Activated CD8-positive, alpha-beta memory T cell treated with anti-CD3 and anti-CD28 coated beads, Interleukin-2, amount 10 ng/mL, durations not matched to agents 7 days and 5 days (primary cell): Measurements from ENCODE around the gene SVOPL. TPM values are rescaled to one million over a fixed set of nuclear protein-coding genes. Genes with fewer than 3 reads are reported as not detected.
"Not testable (repeated sequence)": the region's sequence is repeated elsewhere in the genome, so short reads cannot be mapped to it uniquely, and the experiment has no call there.

Source experiments
- ATAC-seq: fragments of 150-1000 bp; cut with Tn5 transposase; one replicate; pipeline ENCODE4 v1.10.0; 2021; ENCODE audit warnings: moderate library complexity
- CTCF ChIA-PET: fragments of 350-600 bp; sonication (Branson Sonifier 250); formaldehyde crosslinking; loops from one replicate; lab custom pipeline; 2021; ENCODE audit warnings: antibody characterized with exemption; lab: Charles Lee
- DNase-seq: peaks from one replicate; pipeline ENCODE4 v3.0.0-alpha.2; 2020
- H3K27ac Mint-ChIP-seq: one replicate; pipeline ENCODE4 v1.8.0; 2021; ENCODE audit warnings: mild to moderate bottlenecking, mixed read lengths
- H3K27me3 Mint-ChIP-seq: one replicate; pipeline ENCODE4 v1.8.0; 2021; ENCODE audit warnings: mixed read lengths
- H3K36me3 Mint-ChIP-seq: one replicate; pipeline ENCODE4 v1.8.0; 2021; ENCODE audit warnings: mild to moderate bottlenecking, mixed read lengths
- H3K4me1 Mint-ChIP-seq: one replicate; pipeline ENCODE4 v1.8.0; 2021; ENCODE audit warnings: mixed read lengths
- H3K4me3 Mint-ChIP-seq: one replicate; pipeline ENCODE4 v1.8.0; 2021; ENCODE audit warnings: mild to moderate bottlenecking, moderate library complexity, mixed read lengths
- H3K9me3 Mint-ChIP-seq: one replicate; pipeline ENCODE4 v1.8.0; 2022; ENCODE audit warnings: low read depth, mixed read lengths
- total RNA-seq, 2 experiments: library from RNA; stranded (reverse); gene quantifications; one replicate each; pipeline ENCODE4 v1.2.3, GENCODE V29; 2021

Gene SVOPL
- total RNA-seq, 2 experiments from 2014 or later, result not detected

- DNase-seq, result no peak
- H3K27ac Mint-ChIP-seq, result no peak overlapping the region
- ATAC-seq, result no peak
- no peak overlapping the region for H3K4me3 Mint-ChIP-seq
- no peaks in the 10 kb centered on the region for H3K4me1 Mint-ChIP-seq
- no peaks in the 10 kb centered on the region for H3K36me3 Mint-ChIP-seq
- H3K9me3 Mint-ChIP-seq, result no peaks in the 10 kb centered on the region
- CTCF ChIA-PET, result no interaction called here
- peaks cover 6% of the 10 kb centered on the region for H3K27me3 Mint-ChIP-seq
Observed at GRCh38 chr7:138695106-138695505, 6.1 kb downstream of the SVOPL start.

DNA sequence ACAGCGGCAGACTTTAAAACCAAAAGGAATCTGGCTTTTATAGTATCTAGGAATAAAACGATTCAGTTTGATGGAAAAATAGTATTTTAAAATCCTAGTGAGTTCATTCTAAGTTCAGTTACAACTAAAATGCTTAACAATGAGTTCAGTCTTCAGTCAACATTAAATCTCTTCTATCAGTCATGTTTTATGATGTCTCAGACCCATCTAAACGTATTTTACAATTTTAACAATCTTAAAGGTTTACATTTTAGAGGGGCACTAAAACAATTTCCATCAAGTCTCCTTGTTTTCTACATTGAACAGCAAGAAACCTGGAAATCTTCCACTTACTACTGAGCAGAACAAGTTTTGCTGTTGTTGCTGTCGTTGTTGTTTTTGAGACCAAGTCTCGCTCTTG, 10.0 kb downstream of the SVOPL start:
- Mint-ChIP-seq H3K4me3 (no peak overlapping the region), H3K36me3 (no peaks in the 10 kb centered on the region), H3K9me3 (peaks cover 1% of the 10 kb centered on the region), H3K4me1 (no peaks in the 10 kb centered on the region), H3K27ac (no peak overlapping the region), H3K27me3 (peaks cover 3% of the 10 kb centered on the region)
- no peak for DNase-seq
- no peak for ATAC-seq
- CTCF ChIA-PET, result no interaction called here

- ATAC-seq (no peak), DNase-seq (no peak)
- Mint-ChIP-seq H3K27ac (no peak overlapping the region), H3K4me1 (no peaks in the 10 kb centered on the region), H3K27me3 (peaks cover 3% of the 10 kb centered on the region), H3K4me3 (no peak overlapping the region), H3K9me3 (peaks cover 1% of the 10 kb centered on the region), H3K36me3 (no peaks in the 10 kb centered on the region)
- CTCF ChIA-PET, result no interaction called here
Observed at GRCh38 chr7:138690495-138690894, 10.7 kb downstream of the SVOPL start.

- CTCF ChIA-PET, result interaction anchor here (1.6 kb wide), 1 partner anchor 51 kb away, joined by 3 read pairs; no protein-coding TSS in a partner anchor
- H3K27ac Mint-ChIP-seq, DNase-seq, H3K4me3 Mint-ChIP-seq, H3K4me1 Mint-ChIP-seq, H3K9me3 Mint-ChIP-seq, H3K27me3 Mint-ChIP-seq, H3K36me3 Mint-ChIP-seq, ATAC-seq: not testable (repeated sequence)
Observed at GRCh38 chr7:138688037-138688436, 13.1 kb downstream of the SVOPL start.

- Mint-ChIP-seq H3K27ac (no peak overlapping the region), H3K9me3 (peaks cover 1% of the 10 kb centered on the region), H3K4me3 (no peak overlapping the region), H3K27me3 (peaks cover 2% of the 10 kb centered on the region), H3K36me3 (no peaks in the 10 kb centered on the region), H3K4me1 (no peaks in the 10 kb centered on the region)
- CTCF ChIA-PET, result no interaction called here
- no peak for ATAC-seq
- no peak for DNase-seq
Observed at GRCh38 chr7:138684340-138684739, 16.8 kb downstream of the SVOPL start.

DNA sequence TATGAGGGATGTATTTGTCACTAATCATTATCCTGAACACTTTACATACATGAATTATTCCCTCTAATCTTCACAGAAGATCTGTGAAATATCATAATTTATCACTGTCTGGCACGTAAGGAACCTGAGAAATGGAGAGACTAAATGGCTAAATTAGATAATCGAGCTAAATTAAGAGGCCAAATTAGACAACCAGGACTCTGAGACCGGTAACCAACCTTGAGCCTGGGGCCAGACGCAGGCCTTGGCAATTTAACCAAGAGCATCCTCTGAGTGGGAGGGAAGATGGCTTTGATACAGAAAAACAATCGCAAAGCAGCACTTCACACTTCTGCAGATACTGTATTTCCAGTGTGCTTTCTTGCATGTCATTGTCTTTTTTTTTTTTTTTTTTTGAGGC, 21.4 kb downstream of the SVOPL start:
- CTCF ChIA-PET, result no interaction called here
- H3K27ac Mint-ChIP-seq, result no peak overlapping the region
- no peaks in the 10 kb centered on the region for H3K36me3 Mint-ChIP-seq
- H3K4me1 Mint-ChIP-seq, result no peaks in the 10 kb centered on the region
- peaks cover 2% of the 10 kb centered on the region for H3K27me3 Mint-ChIP-seq
- ATAC-seq (no peak), DNase-seq (no peak)
- H3K4me3 Mint-ChIP-seq, result no peak overlapping the region
- no peaks in the 10 kb centered on the region for H3K9me3 Mint-ChIP-seq

DNA sequence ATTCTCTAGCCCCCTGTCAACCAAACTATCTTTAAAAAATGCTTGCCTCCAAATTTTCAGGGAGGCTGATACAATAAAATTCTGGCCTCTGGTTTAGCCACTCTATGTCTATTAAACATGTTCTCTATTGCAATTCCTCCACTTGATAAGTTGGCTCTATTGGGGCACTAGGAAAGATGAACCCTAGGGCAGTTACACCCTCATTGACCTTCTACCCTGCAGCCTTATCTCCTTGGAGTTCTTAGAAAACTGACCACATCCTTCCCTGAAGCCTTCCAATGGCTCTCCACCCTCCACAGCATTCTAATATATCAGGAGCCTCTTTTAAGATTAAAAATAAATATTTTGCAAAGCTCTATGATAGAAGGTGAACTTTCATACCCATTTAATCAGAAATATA, 30.6 kb downstream of the SVOPL start:
- peaks cover 40% of the 10 kb centered on the region for H3K27me3 Mint-ChIP-seq
- H3K4me3 Mint-ChIP-seq, result no peak overlapping the region
- peaks cover 19% of the 10 kb centered on the region for H3K4me1 Mint-ChIP-seq
- no peak for ATAC-seq
- DNase-seq, result no peak
- CTCF ChIA-PET, result no interaction called here
- no peaks in the 10 kb centered on the region for H3K9me3 Mint-ChIP-seq
- no peak overlapping the region for H3K27ac Mint-ChIP-seq
- H3K36me3 Mint-ChIP-seq, result peaks cover 3% of the 10 kb centered on the region

- DNase-seq (no peak), ATAC-seq (no peak)
- H3K9me3 Mint-ChIP-seq, result no peaks in the 10 kb centered on the region
- H3K4me1 Mint-ChIP-seq, result peaks cover 19% of the 10 kb centered on the region
- CTCF ChIA-PET, result no interaction called here
- H3K4me3 Mint-ChIP-seq, result no peak overlapping the region
- peaks cover 3% of the 10 kb centered on the region for H3K36me3 Mint-ChIP-seq
- no peak overlapping the region for H3K27ac Mint-ChIP-seq
- peaks cover 48% of the 10 kb centered on the region for H3K27me3 Mint-ChIP-seq
Observed at GRCh38 chr7:138669364-138669763, 31.8 kb downstream of the SVOPL start.

DNA sequence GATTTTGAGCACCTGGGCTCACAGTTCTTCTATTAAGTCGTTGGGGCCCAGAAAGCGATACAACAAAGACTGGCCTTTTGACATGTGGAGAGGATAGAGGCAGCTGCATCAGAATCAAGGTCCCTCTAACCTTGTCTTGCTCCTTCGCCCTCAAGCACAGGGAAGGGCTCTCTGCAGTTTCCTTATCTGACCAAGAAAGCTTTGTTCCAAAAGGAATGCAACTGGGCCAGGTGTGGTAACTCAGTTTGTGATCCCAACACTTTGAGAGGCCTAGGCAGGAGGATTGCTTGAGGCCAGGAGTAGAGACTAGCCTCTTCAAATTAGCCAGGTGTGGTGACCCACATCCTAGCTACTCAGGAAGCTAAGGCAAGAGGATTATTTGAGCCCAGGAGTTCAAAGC, 32.2 kb downstream of the SVOPL start:
- CTCF ChIA-PET, result no interaction called here
- no peaks in the 10 kb centered on the region for H3K9me3 Mint-ChIP-seq
- DNase-seq, result no peak
- H3K36me3 Mint-ChIP-seq, result peaks cover 3% of the 10 kb centered on the region
- H3K4me1 Mint-ChIP-seq, result peaks cover 20% of the 10 kb centered on the region
- H3K27ac Mint-ChIP-seq, result no peak overlapping the region
- H3K4me3 Mint-ChIP-seq, result no peak overlapping the region
- ATAC-seq, result no peak
- H3K27me3 Mint-ChIP-seq, result peaks cover 52% of the 10 kb centered on the region

DNA sequence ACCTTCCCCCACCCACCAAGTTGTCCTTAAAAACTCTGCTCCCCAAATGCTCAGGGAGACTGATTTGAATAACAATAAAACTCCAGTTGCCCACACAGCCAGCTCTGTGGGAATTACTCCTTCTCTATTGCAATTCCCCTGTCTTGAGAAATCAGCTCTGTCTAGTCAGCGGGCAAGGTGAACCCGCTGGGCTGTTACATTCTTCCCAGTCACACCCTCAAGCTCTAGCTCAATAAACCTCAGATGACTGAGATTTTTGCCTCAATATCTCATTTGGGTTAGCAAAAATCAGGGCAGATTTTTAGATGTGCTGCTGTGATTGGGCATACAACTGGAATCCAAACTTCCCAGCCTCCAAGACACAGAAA, 32.9 kb downstream of the SVOPL start:
- Mint-ChIP-seq H3K27ac (no peak overlapping the region), H3K36me3 (peaks cover 3% of the 10 kb centered on the region), H3K4me3 (no peak overlapping the region), H3K9me3 (no peaks in the 10 kb centered on the region), H3K27me3 (peaks cover 59% of the 10 kb centered on the region), H3K4me1 (peaks cover 21% of the 10 kb centered on the region)
- ATAC-seq (no peak), DNase-seq (no peak)
- CTCF ChIA-PET, result no interaction called here

- peaks cover 61% of the 10 kb centered on the region for H3K27me3 Mint-ChIP-seq
- H3K4me1 Mint-ChIP-seq, result peaks cover 21% of the 10 kb centered on the region
- CTCF ChIA-PET, result no interaction called here
- H3K27ac Mint-ChIP-seq, result no peak overlapping the region
- ATAC-seq (no peak), DNase-seq (no peak)
- H3K9me3 Mint-ChIP-seq, result no peaks in the 10 kb centered on the region
- peaks cover 3% of the 10 kb centered on the region for H3K36me3 Mint-ChIP-seq
- H3K4me3 Mint-ChIP-seq, result no peak overlapping the region
Observed at GRCh38 chr7:138667535-138668228, 33.5 kb downstream of the SVOPL start.

DNA sequence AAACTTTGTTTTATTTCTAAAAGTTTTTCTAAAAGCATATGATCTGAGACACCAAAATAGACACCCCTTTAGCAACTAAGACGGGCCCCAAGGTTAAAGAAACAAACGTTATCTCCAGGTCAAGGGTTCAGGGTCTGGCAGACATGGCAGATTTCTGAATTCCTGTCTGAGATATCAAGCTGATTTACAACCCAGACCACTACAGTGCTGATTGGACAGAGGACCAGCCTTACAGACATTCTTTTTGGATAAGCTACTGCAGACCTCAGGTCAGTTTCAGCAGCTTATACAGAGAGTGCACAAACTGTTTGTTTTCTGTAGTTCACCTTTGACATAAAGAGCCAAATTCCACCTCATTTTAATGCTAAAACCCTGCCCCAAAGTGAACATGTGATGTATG, 34.8 kb downstream of the SVOPL start:
- DNase-seq (no peak), ATAC-seq (no peak)
- Mint-ChIP-seq H3K27me3 (peaks cover 64% of the 10 kb centered on the region), H3K9me3 (no peaks in the 10 kb centered on the region), H3K36me3 (peaks cover 3% of the 10 kb centered on the region), H3K4me3 (no peak overlapping the region), H3K4me1 (peaks cover 21% of the 10 kb centered on the region), H3K27ac (no peak overlapping the region)
- CTCF ChIA-PET, result interaction anchor here (0.6 to 1.3 kb wide), 2 partner anchors 11 to 697 kb away, joined by 3 to 4 read pairs; no protein-coding TSS in a partner anchor

DNA sequence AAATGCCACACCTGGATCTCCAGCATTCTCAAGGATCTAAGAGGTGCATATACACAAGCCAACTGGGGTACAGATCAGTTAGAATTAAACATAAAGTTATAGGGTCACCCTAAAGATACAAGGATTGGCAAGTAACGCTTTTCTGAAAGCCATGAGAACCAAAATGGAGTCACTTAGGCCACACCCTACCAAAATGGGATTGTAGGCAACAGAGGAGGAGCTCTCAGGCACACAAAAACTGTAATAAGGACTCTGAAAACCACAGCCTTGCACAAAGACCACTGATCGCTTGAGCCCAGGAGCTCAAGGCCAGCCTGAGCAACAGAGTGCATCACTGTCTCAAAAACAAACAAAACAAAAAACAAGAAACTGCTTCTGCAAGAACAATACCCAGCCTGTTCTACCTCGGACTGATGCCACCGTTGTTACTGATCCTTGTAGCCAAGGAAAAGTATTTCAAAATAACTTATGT, 35.5 kb downstream of the SVOPL start:
- no peaks in the 10 kb centered on the region for H3K9me3 Mint-ChIP-seq
- no peak for DNase-seq
- no peak overlapping the region for H3K4me3 Mint-ChIP-seq
- no peak for ATAC-seq
- CTCF ChIA-PET, result interaction anchor here (0.6 to 1.3 kb wide), 2 partner anchors 11 to 696 kb away, joined by 3 to 4 read pairs; no protein-coding TSS in a partner anchor
- H3K4me1 Mint-ChIP-seq, result peaks cover 18% of the 10 kb centered on the region
- H3K27me3 Mint-ChIP-seq, result peaks cover 69% of the 10 kb centered on the region
- H3K36me3 Mint-ChIP-seq, result peaks cover 3% of the 10 kb centered on the region
- H3K27ac Mint-ChIP-seq, result no peak overlapping the region

DNA sequence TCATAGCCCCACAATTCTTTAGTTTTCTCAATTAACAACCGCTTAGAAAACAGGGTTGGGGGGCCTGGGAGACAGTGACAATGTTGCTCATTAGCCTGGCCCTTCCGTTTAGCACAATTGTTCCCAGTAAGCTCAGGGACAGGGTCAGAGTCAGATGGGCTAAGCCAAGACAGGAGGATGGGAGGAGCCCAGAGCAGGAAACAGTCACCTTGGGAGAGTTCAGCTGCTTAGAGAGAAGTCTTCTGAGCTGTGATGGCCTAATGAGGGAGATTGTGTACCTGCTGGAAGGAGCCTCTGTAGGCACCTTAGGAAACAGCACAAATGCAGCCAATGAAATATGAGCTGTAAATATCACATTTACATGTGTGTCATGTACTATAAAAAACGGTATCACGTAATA, 35.9 kb downstream of the SVOPL start:
- no peak overlapping the region for H3K27ac Mint-ChIP-seq
- H3K4me1 Mint-ChIP-seq, result peaks cover 14% of the 10 kb centered on the region
- DNase-seq (no peak), ATAC-seq (no peak)
- CTCF ChIA-PET, result interaction anchor here (1.3 kb wide), 1 partner anchor 10 kb away, joined by 3 read pairs; no protein-coding TSS in a partner anchor
- H3K27me3 Mint-ChIP-seq, result peaks cover 67% of the 10 kb centered on the region
- no peak overlapping the region for H3K4me3 Mint-ChIP-seq
- peaks cover 1% of the 10 kb centered on the region for H3K36me3 Mint-ChIP-seq
- no peaks in the 10 kb centered on the region for H3K9me3 Mint-ChIP-seq
